HG02973 (cell line): Measurements from ENCODE around the gene PPFIBP2.

Experiments used
- ATAC-seq: cut with Tn5 transposase; IDR thresholded peaks from one replicate; pipeline ENCODE4 v1.9.1; 2021; ENCODE audit warnings: moderate library complexity; ENCODE audit not compliant: unreplicated experiment

The PPFIBP2 gene

DNA sequence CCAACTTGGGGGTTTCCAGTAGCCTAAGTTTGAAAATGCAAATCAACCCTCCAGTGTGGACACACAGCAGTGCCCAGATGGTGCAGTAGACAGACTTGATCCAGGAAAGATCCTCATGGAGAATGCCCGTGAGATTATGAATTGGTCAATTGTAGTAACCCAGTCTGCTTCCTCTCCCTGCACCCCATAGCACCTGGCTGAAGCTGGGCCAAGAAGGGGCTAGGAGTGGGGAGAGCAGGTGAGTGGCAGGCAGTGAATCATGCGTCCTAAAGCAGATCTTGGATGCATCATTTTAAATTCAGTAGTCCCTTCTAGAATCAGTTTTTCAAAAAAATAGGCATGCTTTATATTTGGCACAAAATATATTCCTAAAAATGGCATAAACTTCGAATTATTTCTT, 107.3 kb downstream of the PPFIBP2 start:
- no peak for ATAC-seq

DNA sequence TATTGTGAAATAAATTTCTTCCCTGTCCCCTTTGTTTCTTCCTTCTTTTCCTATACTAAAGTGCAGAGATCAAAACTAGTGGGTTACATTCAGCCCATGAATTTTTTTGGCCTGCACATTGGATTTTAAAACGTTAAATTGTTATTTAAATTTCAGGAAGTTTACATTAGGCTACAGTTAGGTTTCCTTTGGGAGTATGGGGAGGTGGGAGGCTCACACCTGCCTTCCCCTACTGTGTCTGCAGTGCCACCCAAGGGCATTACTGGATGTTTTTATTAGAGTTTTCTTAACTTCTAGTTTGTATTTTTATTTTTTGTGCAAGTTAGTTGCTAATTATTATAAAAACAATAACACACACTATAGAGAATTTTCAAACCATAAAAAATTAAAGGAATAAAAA, 107.8 kb downstream of the PPFIBP2 start:
- no peak for ATAC-seq

DNA sequence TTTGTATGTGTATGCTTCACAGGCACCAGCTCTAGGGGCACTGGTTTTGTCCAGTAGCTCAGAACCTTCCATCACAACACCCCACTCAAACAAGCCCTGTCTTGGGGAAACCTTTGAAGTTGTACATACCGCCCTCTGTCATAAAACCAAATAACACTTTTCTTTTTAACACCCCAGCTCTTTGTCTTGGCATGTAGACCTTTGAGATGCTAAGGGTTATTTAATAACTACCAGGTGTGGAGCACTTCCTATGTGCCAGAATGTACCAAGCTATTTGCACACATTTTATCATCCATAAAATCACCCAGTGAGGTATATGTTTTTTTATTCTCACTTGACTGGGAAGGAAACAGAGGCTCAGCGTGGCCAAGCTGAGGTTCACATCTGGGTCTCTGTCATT, 108.9 kb downstream of the PPFIBP2 start:
- ATAC-seq = no peak

DNA sequence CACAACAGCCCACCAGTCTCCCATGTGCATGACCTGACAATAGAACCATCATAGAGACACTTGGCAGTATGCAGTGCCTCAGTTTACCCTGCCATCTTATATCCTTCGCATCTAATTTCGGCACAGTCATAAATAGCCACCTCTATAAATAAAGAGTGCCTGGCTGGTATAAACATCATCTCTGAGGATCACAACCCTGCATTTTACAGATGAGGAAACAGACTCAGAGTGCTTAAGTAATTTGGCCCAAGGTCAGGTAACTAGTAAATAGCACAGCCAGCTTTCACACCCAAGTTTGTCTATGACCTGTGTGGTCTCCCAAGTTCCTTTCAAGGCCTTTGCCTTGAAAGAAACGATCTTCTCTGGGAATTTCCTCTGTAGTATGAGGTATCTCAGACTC, 114.9 kb downstream of the PPFIBP2 start:
- no peak for ATAC-seq

DNA sequence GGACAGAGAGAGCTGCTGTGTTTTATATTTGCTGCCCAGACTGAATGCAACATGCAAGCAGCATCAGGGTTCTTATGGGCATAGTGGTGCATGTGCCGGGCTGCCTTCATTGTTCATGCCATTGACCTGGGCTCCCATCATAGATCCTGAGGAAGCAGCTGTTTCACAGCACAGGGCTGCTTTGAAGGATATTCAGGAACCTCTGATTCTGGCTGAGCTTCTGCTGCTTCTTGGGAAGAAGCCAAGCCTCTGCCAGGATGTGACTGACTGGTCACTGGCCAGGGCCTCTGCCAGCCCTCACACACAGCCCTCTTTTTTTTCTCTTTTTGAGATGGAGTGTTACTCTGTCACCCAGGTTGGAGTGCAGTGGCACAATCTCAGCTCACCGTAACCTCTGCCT, 116.2 kb downstream of the PPFIBP2 start:
- ATAC-seq = no peak

DNA sequence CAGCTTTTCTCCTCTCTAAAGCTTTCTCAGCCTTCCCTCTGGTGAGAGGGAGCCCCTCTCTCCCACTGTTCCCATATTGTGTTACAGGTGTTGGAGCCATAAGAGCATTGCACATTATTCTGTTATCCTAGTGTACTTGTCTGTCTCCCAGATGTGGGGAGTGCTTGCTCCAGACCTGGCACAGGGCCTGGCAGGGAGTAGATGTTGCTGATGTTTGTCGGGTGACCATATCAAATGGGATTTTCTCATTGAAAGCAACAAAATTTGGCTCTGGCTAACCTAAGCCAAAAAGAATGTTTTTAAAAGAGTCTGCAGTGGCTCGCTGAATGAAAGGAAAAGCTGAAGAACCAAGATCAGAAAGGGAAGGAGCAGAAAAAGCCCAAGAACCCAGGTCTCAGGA, 118.4 kb downstream of the PPFIBP2 start:
- ATAC-seq = no peak

DNA sequence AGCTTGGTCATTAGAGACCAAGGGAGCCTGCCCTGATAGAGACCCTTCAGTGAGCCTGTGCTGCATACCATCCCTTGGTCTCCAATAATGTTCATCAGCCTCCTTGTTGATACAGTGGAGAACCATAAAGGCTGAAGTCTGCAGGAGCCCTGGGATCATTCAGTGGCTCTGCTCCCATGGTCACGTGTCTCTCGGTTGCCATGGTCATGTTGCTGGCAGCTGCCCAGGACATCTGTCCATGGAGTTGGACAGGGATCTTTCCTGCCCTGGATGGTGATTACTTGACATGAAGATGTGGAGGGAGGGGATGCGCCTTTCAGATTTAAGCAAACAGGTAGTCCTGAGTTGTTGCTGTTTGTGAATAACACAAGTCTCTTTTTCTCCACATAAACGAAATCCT, 121.3 kb downstream of the PPFIBP2 start:
- no peak for ATAC-seq

DNA sequence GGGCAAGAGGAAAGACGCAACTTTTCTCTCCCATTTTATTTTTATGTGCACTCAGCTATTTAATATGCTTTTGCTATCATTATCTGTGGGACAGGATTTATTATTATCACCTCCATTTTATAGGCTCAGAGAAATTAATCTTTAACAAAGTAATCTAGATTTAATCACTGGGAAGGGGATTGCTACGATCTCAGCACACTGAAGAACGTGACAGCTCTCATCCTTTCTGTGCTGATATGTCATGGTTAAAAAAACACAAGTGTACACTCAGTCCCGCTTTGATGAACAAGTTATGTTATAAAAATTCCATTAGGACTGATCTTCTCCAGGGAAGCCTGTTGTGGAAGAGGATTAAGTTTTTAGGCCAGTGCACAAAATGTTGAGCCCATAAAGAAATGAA, 121.9 kb downstream of the PPFIBP2 start:
- no peak for ATAC-seq

DNA sequence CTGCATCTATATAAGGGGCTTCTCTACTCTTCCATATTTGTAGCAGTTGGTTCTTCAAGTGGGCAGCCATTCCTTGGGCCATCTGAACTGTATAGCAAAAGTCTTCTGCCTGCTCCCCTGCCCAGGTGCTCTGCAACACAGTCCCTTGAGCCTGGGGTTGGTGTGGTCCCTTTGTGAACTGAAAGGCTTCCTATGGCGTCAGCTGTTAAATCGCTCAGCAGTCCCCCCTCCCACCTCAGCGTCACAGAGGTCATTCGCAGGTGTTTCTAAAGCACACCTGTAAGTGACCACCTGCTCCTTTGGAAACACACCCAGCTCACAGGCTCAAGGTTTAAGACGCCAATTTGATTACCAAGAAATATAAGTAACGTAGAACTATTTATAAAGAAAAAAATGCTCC, 122.6 kb downstream of the PPFIBP2 start:
- no peak for ATAC-seq

DNA sequence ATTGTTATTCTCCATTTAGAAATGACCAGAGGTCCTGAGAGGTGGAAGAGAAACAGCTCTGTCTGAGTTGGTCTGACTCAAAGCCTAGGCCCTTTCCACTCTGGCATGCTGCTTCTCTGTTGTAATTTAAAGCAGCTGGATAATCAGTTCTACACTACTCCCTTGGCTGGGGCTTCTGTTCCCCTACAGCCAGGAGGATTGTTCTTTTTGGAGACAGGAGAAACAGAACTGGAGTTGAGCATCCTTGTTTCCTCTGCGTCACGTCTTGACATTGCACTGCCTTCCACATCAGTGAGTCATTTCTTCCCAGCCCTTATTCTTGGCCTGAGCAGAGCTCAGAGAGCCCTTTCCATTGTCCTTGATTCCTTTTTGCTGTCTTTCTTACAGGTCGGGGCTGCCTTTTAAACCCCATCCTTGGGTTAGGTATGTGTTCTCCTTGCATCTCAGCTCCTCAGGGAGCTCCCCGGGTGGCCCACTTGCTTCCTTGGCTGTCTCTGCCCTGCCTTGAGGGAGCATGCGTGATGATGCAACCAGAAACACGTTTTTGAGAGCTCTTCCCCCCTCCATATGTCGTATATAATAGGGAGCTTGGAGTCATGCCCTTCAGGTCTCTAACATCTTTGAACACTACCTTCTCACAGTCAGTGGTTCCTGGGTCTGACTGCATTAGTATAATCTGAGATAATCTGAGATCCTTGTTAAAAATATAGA, 123.8 kb downstream of the PPFIBP2 start:
- no peak for ATAC-seq

DNA sequence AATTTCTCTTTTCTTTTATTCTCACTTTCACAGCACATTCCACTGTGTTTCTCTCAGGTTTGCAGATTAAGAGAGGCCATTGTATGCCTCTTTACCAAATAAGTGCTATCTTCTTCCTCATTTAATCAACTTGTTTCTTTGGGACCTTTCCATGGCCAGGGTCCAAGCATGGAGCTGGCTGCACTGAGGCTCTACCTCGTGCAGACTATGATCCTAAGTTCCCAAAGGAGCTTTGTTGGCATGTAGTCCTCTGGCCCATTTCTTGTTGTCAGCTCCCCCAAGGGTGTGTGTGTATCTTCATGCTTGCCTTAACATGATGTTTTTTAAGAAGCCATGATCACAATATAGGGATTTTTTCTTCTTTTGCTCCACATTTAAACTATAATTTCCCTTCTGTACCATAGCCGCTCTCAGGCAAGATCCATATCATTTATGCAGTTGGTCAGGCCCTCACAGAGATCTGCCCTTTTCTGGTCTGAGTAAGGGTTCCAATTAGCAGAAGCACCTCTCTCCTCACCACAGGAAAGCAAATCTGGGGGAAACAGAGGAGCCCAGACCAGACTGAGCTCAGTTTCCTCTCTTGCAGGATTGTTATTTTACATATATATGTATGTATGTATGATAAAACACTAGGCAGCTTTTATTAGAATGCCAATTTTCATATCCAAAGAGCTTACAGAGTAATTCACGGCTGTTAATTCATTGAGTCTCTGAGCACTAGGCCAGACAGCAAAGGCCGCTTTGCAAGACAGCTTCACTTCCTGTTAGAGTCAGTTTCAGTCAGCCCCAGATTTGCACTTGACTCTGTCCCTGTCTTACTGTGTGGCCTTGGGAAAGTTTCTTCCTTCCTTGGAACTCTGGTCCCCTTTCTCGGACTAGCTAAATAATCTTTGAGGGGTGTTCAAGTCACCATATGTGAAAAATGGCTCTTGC, 125.2 kb downstream of the PPFIBP2 start:
- no peak for ATAC-seq

DNA sequence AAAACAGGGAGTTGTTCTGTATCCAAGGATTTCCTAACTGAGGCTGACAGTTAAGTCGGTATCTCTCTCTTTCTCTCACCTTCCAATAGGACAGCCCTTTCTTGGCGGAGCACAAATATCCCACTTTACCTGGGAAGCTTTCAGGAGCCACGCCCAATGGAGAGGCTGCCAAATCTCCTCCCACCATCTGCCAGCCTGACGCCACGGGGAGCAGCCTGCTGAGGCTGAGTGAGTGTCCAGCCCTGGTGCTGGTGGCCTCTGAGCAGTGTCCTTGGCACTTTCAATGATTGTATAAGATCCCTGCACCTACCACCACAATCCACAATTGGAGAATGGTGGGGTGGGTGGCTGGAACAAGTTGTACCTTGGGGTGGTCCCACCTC, 125.8 kb downstream of the PPFIBP2 start:
- no peak for ATAC-seq

DNA sequence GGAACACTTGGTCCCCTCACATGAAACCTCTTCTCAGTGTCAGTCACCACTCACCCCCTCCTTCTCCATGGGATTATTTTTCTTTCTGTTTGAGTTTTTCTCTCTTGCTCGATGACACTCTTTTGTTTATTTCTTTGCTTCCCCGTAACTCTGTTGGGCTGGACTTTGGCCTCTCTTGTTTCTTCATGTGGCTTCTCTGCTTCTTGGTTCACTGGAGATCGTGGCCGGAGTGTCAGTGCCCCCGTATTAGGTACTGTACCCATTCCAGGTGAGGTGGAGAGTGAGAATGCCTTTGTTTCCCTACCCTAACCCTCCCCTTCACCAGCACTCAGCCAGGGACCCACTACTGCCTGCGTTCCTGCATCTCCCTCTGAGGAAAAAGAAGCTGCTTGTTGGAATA, 127.0 kb downstream of the PPFIBP2 start:
- no peak for ATAC-seq

DNA sequence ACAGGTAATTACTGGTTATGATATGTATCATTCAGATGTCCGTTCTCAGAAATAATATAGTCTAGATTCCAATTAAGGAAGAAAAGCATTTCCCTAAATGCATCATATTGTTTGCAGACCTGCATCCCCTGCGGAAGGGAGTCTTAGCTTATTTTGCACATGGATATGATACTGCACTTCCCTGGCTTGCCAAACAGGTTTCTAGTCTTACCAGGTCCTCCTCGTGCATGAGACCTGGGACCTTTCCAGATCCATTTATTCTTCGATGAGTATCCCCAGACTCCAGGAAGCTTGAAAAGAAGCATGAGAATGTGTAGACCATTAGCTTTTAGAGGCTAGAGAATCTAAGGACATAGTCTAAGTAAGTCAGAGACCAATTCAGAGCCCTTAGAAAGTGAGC, 128.9 kb downstream of the PPFIBP2 start:
- ATAC-seq = no peak

DNA sequence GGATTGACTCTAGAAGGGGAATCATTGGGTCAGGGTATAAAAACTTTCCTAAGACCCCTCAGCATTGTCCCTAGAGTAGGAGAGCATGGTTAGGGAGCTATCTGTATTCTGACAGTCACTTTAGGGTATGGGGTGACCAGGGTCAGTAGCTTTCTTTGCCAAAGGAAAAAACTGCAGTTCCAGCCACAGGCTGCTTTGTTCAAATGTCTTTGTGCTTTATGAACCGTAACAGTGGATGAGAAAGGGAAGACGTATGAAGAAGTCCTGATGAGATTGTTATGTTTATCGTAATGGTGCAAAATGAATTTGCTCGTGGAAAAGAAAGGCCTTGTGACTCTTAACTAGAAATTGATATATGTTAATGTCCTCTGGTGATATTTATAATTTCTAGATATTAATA, 129.5 kb downstream of the PPFIBP2 start:
- ATAC-seq = no peak

DNA sequence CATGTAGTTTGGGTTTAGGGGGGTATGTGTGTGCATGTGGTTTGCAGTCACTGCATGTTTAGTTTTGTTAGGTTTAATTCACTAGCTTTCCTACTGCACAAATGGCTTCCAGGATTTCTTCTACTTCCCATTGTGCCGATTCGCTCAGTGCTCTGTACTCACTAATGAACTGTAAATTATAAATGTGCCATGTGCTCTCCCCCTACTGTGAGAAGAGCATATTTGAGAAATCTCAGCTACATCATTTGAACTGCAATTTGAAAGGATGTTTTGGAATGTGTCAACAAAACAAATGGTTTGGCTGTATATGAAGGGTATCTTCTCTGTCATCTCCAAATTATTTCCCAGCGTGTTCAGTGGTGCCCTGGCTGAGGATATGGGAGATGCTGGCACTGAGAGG, 131.4 kb downstream of the PPFIBP2 start:
- ATAC-seq = no peak

DNA sequence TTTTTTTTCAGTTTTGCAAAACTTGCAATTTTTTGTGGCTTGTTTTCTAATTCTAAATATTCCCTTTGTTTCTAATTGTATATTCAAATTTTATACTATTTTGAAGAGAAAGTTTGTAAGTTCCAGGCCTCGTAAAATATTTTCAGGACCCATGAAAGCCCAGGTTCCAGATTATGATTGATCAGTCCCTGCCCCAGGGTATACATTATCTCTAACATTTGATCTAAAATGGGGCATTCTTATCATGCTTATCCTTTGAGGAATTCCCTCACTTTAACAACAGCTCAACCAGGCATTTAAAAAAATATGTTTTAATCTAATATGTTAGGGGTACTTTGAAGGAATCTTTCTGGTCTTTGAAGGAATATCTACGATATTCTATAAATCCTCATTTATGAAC, 133.1 kb downstream of the PPFIBP2 start:
- no peak for ATAC-seq

DNA sequence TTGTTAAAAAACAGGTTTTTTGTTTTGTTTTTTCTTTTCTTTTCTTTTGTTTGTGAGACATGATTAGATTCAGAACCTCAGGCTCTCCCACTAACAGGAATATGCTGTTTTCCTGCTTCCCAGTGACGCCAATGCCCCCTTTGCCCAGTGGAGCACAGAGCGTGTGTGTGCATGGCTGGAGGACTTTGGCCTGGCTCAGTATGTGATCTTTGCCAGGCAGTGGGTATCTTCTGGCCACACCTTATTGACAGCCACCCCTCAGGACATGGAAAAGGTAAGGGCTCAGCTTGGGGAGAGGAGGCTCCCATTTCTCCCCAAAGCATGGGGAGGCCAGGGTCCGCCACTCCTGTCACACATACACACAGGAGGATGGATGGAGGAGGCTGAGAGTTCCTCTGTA, 134.5 kb downstream of the PPFIBP2 start:
- no peak for ATAC-seq

DNA sequence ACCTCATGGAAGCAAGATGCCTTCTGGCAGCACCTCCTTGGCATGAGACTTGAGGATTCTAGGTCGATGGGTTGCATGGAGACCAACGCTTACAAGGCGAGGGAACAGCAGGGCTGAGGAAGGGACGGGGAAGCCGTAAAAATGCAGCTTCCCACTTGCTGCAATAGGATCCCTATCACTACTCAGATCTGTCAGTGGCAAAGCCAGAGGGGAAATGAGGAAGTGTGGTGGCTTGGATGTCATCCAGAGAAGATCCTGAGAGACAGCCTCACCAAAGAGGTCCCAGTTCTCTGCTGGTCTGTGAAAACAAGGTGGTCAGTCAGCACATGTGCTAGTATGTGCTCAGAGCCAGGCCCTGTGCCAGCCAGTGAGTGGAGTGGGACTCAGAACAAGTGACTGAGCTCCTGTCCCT, 137.3 kb downstream of the PPFIBP2 start:
- no peak for ATAC-seq

DNA sequence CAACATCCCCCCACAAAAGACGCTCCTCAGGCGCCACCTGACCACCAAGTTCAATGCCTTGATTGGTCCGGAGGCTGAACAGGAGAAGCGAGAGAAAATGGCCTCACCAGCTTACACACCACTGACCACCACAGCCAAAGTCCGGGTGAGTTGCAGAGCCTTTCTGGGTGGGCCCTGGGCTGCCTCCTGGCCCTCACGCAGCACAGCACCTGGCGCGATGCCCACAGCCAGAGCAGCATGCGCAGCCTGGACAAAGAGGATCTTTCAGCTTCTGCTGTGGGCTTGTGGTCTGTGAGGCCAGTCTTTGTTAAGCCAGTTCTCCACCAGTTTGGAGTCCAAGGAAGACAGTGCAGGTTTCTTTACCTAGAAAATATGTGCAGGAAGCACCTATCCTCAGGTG, 137.9 kb downstream of the PPFIBP2 start:
- no peak for ATAC-seq

DNA sequence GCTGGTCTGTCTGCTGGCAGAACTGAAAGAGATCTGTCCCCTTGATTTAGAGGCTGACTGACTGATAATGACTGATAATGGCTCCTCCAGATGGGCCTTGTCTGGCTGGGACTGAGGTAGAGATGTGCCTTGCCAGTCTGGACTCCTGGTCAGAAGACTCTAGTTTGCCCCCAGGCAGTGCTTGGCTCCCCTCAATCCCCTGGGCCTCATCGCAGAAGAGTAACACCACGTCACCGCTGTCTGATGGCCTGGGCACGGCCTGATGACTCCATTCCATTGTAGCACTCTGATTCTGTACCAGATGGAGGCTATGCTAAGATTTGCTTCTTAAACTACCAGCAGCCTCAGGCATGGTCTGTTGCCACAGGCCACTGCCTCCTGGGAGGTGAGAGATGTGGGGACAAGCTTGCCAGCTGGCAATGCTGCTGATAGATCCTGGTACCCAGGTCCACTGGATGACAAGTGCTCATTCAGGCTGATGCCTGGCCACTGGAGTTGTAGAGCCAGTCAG, 140.5 kb downstream of the PPFIBP2 start:
- no peak for ATAC-seq
